HG03571 (cell line): Measurements from ENCODE around the gene TMEM108.

Source experiments
- ATAC-seq: cut with Tn5 transposase; IDR thresholded peaks from one replicate; pipeline ENCODE4 v1.9.1; 2021; ENCODE audit not compliant: unreplicated experiment

Gene TMEM108

GRCh38 chr3:133410191-133410892 lies 372.2 kb downstream of the TMEM108 start:
- no peak for ATAC-seq

DNA sequence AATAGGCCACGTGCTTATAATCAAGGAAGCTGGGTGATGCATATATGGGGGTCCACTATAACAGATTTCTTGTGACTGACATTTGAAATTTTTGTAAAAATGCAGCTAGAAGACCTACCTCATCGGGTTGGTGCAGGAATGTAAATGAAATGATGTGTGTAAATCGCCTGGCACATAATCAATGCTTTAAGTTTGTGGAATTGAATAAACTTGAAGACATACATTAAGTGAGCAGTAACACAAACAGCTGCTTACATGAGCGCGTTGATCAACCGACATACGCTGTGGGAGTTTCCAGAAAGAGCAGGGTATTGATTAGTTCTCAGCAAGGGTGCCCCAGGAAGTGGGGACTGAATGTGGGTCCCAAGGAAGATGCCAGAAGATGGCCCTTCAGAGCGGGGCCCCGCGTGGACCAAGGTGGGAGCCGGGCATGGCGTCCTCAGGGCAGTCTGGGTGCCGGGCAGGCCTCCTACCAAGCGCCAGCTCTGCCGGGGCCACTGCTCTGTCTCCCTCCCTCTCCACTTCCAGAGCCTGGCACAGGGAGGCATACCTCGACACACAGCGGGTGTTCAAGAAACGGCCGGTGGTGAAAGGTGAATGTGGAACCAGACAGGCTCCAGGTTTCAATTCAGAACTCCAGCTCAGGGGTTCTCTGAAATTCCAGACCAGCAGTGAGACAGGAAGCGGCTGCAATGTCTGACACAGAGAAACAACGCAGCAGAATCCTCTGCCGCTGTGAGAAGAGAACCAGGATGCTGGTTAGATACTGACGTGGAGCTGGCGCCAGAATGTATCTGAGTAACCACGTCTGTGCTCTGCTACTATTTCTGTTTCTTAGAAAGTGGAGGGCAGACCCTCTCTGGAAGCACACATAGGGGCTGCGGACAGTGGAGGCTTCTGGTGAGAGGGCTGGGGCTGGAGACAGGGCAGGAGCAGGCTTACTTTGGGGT lies 374.3 kb downstream of the TMEM108 start:
- ATAC-seq, result no peak

DNA sequence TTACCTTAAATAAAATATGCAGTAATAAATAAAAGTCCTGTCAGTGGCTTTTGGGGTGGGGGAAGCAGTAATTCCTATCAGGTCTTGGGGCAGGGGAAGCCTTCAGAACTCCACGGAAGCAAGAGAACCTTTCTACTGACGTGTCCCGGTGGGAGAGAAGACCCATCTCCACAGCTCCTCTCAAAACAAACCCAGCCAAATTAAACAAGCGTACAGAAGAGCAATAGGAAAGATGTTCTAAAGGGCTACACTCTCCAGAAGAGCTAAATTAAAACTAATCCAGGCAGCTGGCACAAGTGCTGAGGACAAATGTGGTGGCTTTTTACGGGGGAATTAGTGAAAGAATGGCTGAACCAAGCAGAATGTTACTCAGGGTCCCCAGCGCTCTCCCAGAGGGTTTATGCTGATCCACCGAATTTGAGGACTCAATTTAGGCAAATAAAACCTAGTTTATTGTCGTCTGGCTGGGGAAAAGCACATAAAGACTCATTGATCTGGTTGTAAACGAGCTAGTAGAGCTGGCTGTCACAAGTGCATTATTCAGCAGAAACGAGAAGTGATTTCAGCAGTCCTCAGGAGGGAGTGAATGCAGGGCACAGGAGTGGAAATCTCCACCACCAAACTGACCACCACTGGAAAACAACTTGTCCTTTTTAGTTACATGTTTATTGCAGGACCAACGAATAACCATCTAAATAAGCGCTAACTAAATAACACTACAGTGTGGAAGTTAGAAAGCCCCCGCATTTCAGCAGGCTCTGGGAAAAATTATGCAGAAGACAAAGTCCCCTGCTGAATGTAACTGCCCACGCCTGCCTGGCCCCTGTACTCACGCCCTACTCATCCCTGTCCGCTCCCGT lies 375.2 kb downstream of the TMEM108 start:
- ATAC-seq, result no peak

DNA sequence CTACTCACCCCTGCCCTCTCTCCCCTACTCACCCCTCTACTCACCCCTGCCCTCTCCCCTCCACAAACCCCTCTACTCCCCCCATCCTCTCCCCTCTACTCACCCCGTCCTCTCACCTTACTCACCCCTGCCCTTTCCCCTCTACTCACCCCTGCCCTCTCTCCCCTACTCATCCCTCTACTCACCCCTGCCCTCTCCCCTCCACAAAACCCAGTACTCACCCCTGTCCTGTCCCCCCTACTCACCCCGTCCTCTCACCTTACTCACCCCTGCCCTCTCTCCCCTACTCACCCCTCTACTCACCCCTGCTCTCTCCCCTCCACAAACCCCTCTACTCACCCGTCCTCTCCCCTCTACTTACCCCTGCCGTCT lies 375.8 kb downstream of the TMEM108 start:
- no peak for ATAC-seq

GRCh38 chr3:133418361-133418760 lies 380.2 kb downstream of the TMEM108 start:
- ATAC-seq, result no peak

GRCh38 chr3:133419151-133419909 lies 381.1 kb downstream of the TMEM108 start:
- no peak for ATAC-seq

DNA sequence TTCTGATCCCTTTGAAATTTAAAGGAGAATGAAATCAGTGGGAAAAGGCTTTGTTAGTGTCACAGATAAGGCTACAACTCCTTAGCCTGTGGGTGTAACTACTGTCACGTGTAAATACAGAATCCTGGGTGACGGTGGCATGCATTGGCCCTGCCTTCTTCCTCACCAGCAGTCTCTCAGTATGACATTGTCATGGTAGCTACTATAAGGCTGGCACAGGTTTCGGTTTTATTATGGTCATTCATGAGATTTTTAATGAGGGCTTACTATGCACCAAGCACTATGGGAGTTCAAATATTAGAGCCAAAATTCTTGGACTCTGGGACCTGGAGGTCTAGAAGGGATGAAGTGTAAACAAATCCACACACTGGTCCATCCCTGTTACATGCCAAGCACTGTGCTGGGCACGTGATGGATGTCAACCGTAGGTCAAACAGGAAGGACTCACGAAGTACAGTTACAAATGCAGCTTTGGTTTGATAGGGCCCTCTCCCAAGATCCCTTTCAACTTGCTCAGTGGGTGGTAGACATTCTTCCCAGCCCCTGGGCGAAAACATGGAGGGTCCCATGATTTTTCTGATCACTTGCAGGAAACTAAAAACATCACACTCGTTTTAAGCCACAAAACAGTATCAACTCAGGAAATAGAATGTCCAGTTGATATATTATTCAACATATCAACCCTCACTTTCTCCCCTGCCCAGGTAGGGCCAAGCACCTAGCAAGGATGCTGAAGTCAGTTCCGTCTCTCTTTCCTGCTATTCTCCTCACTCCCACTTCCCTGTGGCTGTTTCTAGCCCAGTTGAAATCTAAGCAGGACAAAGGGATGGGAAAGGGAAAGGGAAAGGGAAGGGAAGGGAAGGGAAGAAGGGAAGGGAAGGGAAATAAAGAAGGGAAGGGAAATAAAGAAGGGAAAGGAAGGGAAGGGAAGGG lies 387.0 kb downstream of the TMEM108 start:
- ATAC-seq, result peak; percentile 51

- ATAC-seq, result no peak
Measured at GRCh38 chr3:133425898-133426297, 387.7 kb downstream of the TMEM108 start.

DNA sequence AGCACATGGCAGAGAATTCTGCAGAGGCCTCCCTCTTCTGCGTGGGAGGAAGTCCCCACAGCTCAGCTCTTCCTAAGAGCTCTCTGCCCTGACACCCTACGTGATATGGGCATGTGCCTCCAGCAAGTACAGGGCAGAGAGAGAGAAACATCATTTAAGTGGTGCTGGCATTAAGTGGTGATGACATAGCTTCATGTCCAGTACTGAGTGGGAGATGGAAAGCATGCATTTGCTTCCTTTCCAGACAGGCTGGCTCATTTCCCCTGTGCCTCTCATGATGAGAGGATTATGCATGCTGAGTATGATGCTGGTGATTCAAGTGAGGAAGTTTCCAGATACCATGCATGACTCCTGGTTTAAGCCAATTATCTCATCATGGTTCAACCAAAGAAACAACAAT lies 388.5 kb downstream of the TMEM108 start:
- ATAC-seq, result no peak

DNA sequence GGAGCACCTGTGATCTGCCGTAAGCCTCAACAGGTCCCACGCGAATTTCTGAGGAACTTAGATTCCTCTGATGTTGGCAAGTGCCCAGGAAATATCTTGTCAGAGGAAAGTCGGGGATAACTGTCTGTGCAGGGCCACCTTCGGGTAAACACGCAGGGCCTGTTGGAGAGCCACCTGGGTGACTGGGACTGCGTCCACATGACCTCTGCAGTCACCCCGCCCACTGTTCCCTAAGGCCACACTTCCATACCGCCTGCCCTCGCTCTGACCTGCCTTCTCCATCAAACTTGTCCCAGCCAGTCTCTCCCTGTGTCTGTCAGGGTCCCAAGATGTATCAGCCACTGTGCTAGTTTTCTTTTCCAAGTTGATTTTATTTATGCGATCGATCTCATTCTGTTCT lies 390.4 kb downstream of the TMEM108 start:
- ATAC-seq, result no peak

DNA sequence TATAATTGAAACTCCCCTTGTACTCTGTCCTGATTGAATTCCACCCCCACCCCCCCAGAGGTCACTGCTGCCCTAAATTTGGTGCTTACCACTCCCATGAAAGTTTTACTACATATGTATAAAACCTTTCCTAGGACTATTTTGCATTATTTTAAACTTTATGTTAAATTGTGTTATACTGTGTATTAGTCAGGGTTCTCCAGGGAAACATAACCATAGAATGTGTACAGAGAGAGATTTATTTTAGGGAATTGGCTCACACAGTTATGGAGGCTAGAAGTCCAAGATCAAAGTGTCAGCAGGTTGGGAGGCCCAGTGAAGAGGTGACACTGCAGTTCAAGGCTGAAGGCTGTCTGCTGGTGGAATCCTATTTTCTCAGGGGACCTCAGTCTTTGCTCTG lies 390.9 kb downstream of the TMEM108 start:
- no peak for ATAC-seq

- ATAC-seq, result no peak
Measured at GRCh38 chr3:133439563-133439962, 401.4 kb downstream of the TMEM108 start.

- no peak for ATAC-seq
Measured at GRCh38 chr3:133440652-133441051, 402.5 kb downstream of the TMEM108 start.

GRCh38 chr3:133441867-133442270 lies 403.7 kb downstream of the TMEM108 start:
- ATAC-seq, result peak; percentile 70

- peak; percentile 8 for ATAC-seq
Measured at GRCh38 chr3:133442518-133442917, 404.3 kb downstream of the TMEM108 start.

DNA sequence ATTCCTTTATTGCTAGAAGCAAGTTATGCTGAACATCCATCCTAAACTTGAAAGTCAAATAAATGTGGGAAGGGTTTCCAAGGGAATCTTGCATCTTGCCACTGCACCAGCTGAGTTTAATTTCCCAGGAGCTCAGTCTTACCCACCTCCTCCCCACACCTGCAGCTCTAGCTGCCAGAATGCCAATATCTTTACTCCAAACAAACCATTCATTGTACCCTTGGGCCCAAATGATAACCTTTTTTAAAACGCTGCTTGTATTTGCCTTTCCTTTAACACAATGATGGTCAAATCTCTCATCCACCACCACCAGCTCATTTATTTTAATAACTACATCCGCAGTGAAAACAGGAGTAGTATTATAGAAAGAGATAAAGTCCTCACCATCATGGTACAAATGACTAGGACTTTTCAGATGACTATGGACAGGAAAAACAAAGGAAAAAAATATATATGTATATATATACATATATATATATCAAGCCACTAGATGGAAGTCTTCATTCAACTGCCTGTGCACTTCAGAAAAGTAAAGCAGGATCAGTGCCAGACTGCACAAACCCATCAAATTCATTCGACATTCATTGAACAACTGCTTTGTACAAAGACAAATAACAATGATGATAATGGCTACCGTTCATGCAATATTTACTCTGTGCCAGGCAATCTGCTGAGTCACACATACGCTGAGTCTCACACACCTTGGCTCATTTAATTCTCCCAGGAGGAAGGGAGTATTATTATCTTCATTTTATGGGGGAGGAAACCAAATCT lies 405.6 kb downstream of the TMEM108 start:
- no peak for ATAC-seq

- ATAC-seq, result no peak
Measured at GRCh38 chr3:133444423-133444774, 406.2 kb downstream of the TMEM108 start.

- ATAC-seq, result no peak
Measured at GRCh38 chr3:133445108-133445507, 406.9 kb downstream of the TMEM108 start.
